Activated naive CD8-positive, alpha-beta T cell treated with anti-CD3 and anti-CD28 coated beads for 36 hours (primary cell): ENCODE measurements around the gene BPIFB2. TPM values are rescaled to one million over a fixed set of nuclear protein-coding genes. Genes with fewer than 3 reads are reported as not detected.

Source experiments
- DNase-seq: peaks from one replicate; pipeline ENCODE4 v3.0.0; 2021
- H3K27ac Mint-ChIP-seq: one replicate; pipeline ENCODE4 v1.8.0; 2022; ENCODE audit warnings: mild to moderate bottlenecking, moderate library complexity, mixed read lengths
- H3K27me3 Mint-ChIP-seq: one replicate; pipeline ENCODE4 v1.8.0; 2022; ENCODE audit warnings: mild to moderate bottlenecking, mixed read lengths
- H3K36me3 Mint-ChIP-seq: one replicate; pipeline ENCODE4 v1.8.0; 2021; ENCODE audit warnings: mild to moderate bottlenecking, mixed read lengths
- H3K4me1 Mint-ChIP-seq: one replicate; pipeline ENCODE4 v1.8.0; 2021; ENCODE audit warnings: mixed read lengths
- H3K4me3 Mint-ChIP-seq: one replicate; pipeline ENCODE4 v1.8.0; 2022; ENCODE audit warnings: mild to moderate bottlenecking, moderate library complexity, mixed read lengths
- H3K9me3 Mint-ChIP-seq: one replicate; pipeline ENCODE4 v1.8.0; 2022; ENCODE audit warnings: mixed read lengths
- total RNA-seq, 2 experiments: library from RNA; stranded (reverse); gene quantifications; one replicate each; pipeline ENCODE4 v1.2.3, GENCODE V29; 2021

The BPIFB2 gene
- total RNA-seq, 2 experiments from 2014 or later: not detected

DNA sequence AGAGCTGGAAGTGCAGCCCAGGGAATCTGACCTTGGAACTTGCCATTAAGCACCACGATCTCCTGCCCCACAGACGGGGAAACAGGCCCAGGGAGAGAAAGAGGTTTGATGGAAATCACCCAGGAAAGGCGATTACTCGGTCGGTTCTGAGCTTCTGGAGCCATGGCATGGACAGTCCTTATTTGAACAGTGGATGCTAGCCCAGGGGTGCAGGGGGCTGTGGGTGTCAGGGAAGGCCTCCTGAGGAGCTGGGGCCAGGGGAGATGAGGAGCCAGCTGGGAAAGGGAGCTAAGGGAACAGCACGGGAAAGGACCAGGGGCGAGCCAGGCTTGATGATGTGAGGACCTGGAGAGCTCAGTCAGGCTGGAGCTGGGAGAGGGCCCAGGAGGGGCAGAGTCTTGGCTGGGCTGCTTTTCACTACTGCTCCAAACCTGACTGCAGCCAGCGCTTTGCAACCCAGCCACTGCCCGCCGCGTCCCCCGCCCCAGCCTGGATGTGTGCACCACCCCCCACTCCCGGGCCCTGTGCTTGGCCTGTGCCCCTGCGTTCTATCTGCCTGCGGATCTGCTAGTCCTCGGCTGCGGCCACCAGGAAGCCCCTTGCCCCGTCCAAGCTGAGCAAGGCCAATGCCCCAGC is 21.1 kb upstream of the BPIFB2 start:
- Mint-ChIP-seq H3K9me3 (no peaks in the 10 kb centered on the region), H3K4me3 (no peak overlapping the region), H3K4me1 (peaks cover 10% of the 10 kb centered on the region), H3K27ac (no peak overlapping the region), H3K36me3 (no peaks in the 10 kb centered on the region), H3K27me3 (no peaks in the 10 kb centered on the region)
- DNase-seq: no peak

- no peak for DNase-seq
- Mint-ChIP-seq H3K27me3 (no peaks in the 10 kb centered on the region), H3K9me3 (no peaks in the 10 kb centered on the region), H3K4me1 (peaks cover 18% of the 10 kb centered on the region), H3K36me3 (no peaks in the 10 kb centered on the region), H3K4me3 (no peak overlapping the region), H3K27ac (no peak overlapping the region)
Measured at GRCh38 chr20:32987044-32987825, 20.3 kb upstream of the BPIFB2 start.

GRCh38 chr20:32988008-32988407 is 19.5 kb upstream of the BPIFB2 start:
- Mint-ChIP-seq H3K4me1 (peaks cover 24% of the 10 kb centered on the region), H3K27ac (no peak overlapping the region), H3K9me3 (no peaks in the 10 kb centered on the region), H3K36me3 (no peaks in the 10 kb centered on the region), H3K27me3 (no peaks in the 10 kb centered on the region), H3K4me3 (no peak overlapping the region)
- no peak for DNase-seq

DNA sequence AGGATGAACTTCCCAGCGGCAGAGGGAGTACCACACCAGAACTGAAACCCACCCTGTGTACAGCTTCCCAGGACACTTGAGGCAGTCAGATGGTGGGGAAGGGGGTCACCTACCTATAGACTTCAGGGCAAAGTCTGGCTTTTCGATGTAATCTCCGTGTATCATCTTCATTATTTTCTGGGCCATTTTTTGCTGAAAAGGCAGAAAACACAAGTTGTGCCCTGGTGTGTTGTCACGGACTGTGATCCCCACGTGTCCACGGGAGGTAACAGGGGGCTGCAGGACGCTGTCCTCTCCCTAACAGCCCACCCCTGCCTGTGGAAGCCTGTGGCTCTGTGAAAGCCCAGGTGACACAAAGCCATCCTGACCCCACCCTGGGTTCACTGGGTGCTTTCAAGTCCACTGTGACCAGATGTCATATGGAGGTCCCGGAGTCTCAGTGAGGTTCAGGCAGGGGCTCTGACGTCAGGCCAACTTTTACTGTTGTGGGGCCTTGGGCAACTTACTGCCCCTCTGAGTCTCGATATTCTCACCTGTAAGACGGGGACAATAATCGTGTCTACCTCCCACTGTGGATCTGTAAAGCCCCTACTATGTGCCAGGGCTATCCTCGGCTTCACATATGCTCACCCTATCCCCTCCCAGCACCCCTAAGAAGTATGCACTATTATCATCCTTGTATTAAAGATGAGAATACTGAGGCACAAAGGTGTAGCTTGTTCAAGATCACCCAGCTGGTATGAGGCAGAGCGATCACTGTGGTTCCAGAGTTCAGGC is 17.8 kb upstream of the BPIFB2 start:
- Mint-ChIP-seq H3K9me3 (peaks cover 3% of the 10 kb centered on the region), H3K27ac (no peak overlapping the region)

DNA sequence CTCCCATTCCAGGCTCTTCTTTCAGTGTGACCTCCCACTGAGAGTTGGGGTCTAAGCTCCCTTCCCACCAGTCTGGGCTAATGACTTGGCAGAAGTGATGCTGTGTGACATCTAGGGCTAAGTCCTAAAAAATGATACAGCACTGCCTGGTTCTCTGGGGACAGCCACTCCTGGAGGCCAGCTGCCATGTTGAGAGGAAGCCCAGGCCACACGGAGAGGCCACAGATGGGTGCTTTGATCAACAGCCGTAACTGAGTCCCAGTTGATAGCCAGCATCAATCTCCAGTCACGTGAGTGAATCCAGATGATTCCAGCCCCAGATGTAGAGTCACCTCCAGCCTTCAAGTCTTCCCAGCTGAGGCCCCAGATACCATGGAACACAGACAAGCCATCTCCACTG is 17.1 kb upstream of the BPIFB2 start:
- H3K4me1 Mint-ChIP-seq: peaks cover 34% of the 10 kb centered on the region
- H3K36me3 Mint-ChIP-seq: peaks cover 3% of the 10 kb centered on the region
- H3K27ac Mint-ChIP-seq: no peak overlapping the region
- H3K4me3 Mint-ChIP-seq: no peak overlapping the region
- H3K27me3 Mint-ChIP-seq: no peaks in the 10 kb centered on the region
- H3K9me3 Mint-ChIP-seq: peaks cover 9% of the 10 kb centered on the region
- no peak for DNase-seq

More for the DNA sequence above, 17.8 kb upstream of the BPIFB2 start:
- H3K4me3 Mint-ChIP-seq: no peak overlapping the region
- DNase-seq: no peak
- no peaks in the 10 kb centered on the region for H3K27me3 Mint-ChIP-seq
- peaks cover 1% of the 10 kb centered on the region for H3K36me3 Mint-ChIP-seq
- peaks cover 34% of the 10 kb centered on the region for H3K4me1 Mint-ChIP-seq

DNA sequence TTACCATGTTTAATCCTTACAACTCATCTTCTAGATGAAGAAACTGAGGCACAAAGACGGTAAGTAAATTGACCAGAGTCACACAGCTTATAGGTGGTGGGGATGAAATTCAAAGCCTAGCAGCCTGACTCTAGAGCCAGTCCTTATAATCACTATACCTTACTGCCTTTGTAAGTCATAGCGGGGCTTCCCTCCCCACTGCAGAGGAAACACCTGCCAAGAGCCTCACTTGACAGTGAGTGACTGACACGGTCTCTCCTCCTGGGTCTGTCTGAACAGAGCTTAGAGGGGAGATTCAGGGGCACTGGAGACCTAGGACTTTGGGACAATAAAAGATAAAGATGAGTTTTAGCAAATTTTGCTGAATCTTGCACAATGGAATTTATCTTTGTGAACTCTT is 16.1 kb upstream of the BPIFB2 start:
- DNase-seq: no peak
- Mint-ChIP-seq H3K27me3 (no peaks in the 10 kb centered on the region), H3K27ac (no peak overlapping the region), H3K9me3 (peaks cover 12% of the 10 kb centered on the region), H3K4me1 (peaks cover 30% of the 10 kb centered on the region), H3K36me3 (peaks cover 3% of the 10 kb centered on the region), H3K4me3 (no peak overlapping the region)

DNA sequence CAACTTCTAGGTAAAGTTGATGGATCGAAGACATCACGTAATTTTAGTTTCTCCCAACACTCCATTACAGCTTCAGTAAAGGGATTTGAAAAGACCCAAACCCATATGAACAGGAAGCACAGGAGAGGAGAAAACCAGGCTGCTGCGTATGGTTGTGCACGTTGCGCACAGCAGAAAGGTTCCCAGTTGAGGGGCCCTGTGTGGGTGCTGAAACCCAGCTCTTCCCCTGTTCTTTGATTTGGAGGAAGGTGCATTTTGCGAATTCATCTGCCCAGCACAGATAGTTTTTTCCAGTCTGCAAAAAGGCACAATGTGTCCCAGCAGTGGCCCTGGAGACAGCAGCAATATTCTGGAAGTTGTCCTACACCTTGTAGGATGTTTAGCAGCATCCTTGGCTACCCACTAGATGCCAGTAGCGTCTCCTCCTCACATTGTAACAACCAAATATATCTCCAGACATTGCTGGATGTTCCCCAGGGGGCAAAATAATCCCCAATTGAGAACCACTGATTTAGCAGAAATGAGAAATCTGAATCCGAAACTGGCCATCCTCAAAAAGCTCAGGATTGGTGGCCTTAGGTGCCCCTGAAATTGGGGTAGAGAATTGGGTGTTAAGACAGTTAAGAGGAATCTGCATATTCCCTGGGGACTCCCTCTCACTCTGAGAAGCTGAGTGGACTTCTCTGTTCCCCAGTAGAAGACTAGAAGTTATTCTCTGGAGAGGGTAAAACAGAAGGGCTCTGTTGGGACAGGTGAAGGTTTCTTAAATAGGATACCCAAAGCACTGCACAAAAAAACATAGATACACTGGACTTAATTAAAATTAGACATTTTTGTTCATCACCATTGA is 15.5 kb upstream of the BPIFB2 start:
- Mint-ChIP-seq H3K4me1 (peaks cover 30% of the 10 kb centered on the region), H3K9me3 (peaks cover 12% of the 10 kb centered on the region), H3K4me3 (no peak overlapping the region), H3K27me3 (no peaks in the 10 kb centered on the region), H3K27ac (no peak overlapping the region), H3K36me3 (peaks cover 3% of the 10 kb centered on the region)
- no peak for DNase-seq

DNA sequence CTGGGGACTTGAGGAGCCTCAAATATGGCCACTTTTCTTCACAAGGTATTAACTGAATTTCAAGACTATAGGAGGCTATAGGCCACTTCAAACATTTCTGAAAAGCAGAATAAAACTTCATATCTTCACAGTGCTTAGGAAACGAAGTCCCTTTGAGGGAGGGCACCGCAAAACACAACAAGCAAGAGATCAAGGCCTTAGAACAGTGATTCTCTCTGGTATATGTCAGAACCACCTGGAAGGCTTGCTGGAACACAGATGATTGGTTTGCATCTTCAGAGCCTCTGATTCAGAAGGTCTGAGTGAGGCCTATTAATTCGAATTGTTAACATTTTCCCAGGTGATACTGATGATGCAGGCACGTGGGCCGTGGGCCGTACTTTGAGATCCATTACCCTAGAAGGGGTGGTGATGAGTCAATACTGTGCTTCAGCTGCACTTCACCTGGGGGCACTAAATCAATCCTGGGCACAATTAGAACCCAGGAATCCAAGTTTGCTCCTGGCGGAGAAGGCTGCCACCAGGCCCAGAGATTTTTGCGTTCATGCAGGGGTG is 13.9 kb upstream of the BPIFB2 start:
- Mint-ChIP-seq H3K27ac (peak overlapping the region; percentile 6), H3K4me1 (peaks cover 35% of the 10 kb centered on the region), H3K4me3 (no peak overlapping the region), H3K27me3 (no peaks in the 10 kb centered on the region), H3K36me3 (peaks cover 3% of the 10 kb centered on the region), H3K9me3 (peaks cover 12% of the 10 kb centered on the region)
- DNase-seq: no peak

DNA sequence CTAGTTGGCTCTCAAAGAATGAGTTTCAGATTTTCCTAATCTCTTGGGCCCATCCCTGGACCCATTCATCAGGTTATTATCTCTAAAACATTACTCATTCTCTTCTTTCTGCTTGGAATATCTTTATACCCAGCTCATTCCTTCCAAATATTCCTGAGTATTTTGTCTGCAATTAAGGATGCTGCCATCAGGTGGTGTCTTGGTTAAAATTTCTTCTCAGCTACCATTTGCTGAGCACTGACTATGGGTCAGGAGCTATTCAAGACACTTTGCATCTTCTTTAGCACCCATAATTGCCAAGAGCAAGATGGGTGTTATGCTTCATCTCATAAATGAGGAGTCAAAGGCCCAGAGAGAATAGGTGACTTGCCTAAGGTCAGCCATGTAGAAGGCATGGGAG is 11.7 kb upstream of the BPIFB2 start:
- Mint-ChIP-seq H3K4me1 (peaks cover 38% of the 10 kb centered on the region), H3K36me3 (peaks cover 3% of the 10 kb centered on the region), H3K27ac (no peak overlapping the region), H3K9me3 (peaks cover 12% of the 10 kb centered on the region), H3K4me3 (no peak overlapping the region), H3K27me3 (no peaks in the 10 kb centered on the region)
- DNase-seq: no peak

GRCh38 chr20:32997431-32997830 is 10.1 kb upstream of the BPIFB2 start:
- DNase-seq: no peak
- Mint-ChIP-seq H3K4me3 (no peak overlapping the region), H3K27ac (no peak overlapping the region), H3K36me3 (peaks cover 3% of the 10 kb centered on the region), H3K9me3 (peaks cover 12% of the 10 kb centered on the region), H3K4me1 (peaks cover 24% of the 10 kb centered on the region), H3K27me3 (no peaks in the 10 kb centered on the region)

DNA sequence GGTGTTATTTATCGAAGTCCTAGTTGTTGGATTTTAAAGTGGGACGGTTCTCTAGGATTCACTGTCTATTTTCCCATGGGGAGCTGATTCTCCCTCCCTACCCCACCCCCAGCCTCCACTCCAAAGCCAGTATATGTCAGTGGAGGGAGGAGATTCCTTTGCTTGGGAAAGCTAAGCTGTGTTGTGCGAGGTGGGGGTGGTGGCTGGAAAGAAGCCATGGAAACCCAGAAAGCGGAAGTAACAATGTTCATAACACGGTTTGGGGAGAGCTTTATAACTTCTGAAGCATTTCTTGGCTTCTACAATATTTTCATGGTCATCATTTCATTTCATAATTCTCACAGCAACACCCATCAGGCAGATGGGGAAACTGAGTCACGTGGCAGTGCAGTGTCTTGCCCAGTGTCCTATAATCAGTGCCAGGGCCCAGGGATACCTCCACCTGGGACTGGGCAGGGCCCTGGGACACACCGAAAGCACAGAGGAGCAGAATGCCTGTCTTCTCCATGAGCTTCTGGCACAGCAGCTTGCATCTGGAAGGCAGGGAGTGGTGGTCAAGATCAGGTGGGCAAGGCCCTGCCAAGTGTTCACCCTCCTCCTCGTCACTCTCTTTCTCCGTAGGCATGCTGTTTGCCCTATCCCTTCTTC is 7.8 kb upstream of the BPIFB2 start:
- H3K36me3 Mint-ChIP-seq: peaks cover 2% of the 10 kb centered on the region
- H3K9me3 Mint-ChIP-seq: peaks cover 8% of the 10 kb centered on the region
- peaks cover 9% of the 10 kb centered on the region for H3K4me1 Mint-ChIP-seq
- no peak overlapping the region for H3K4me3 Mint-ChIP-seq
- H3K27me3 Mint-ChIP-seq: no peaks in the 10 kb centered on the region
- H3K27ac Mint-ChIP-seq: no peak overlapping the region
- DNase-seq: no peak

DNA sequence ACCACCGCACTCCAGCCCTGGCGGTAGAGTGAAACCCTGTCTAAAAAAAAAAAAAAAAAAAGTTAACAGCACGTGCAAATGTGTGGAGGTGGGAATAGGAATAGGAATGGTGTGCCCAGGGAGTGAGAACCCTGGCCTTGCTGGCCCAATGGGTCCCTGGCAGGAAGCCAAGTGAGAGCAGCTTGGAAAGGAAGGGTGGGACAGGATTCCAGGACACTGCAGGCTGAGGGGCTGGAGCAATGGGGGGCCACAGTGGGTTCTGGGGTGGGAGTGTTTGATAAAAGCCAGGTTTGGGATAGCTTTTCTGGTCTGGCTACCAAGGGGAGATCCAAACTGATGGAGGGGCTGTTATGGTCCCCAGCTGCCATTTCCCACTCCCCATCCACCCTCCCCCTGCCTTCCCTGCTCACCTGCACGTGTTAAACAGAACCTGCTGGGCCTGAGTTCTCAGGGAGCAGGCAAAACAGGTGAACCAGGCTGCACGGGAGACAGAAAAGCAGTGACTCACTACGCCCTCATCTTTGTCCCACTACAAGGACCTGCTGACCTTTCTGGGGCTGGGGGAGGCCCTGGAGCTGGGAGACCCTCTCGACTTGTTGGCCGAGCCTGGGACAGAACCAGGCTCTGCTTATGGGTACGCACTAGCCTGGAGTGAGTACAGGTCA is 6.6 kb upstream of the BPIFB2 start:
- no peak for DNase-seq
- peaks cover 3% of the 10 kb centered on the region for H3K9me3 Mint-ChIP-seq

DNA sequence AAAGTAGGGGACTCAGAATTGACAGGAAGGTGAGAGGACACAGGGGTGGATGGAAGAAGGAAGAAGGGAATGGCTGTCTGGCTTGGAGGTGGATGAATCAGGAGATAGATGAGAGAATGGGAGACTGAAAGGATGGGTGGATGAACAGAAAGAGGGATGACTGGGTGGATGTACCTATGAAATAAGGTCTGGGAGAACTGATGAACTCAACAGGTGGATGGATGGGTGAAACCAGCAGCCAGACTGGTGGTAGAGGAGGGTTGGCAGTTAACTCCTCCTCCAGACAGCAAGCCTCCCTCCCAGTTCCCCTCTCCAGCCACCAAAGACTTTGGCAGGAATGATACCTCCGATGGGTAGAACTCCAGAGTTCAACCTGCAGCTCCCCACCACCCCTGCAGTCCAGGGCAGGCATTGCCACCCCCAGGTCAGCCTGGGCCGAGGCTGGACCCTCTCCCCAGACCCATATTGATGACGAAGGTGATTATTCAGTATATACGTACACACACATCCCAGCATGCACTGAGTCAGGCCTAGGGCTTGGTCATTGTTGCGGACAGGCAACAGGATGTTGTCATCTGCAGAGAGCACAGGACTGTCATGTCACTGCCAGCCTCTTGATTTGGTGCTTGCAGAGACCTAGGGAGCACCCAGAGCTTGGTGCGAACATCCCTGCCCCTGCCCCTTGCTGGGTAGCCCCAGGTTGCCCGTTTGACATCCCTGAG is 5.3 kb upstream of the BPIFB2 start:
- Mint-ChIP-seq H3K27me3 (no peaks in the 10 kb centered on the region), H3K36me3 (peaks cover 2% of the 10 kb centered on the region), H3K4me3 (no peak overlapping the region), H3K27ac (no peak overlapping the region), H3K9me3 (peaks cover 3% of the 10 kb centered on the region), H3K4me1 (peaks cover 10% of the 10 kb centered on the region)
- no peak for DNase-seq

More for the DNA sequence above, 6.6 kb upstream of the BPIFB2 start:
- Mint-ChIP-seq H3K27me3 (no peaks in the 10 kb centered on the region), H3K36me3 (peaks cover 2% of the 10 kb centered on the region), H3K4me1 (peaks cover 12% of the 10 kb centered on the region), H3K4me3 (no peak overlapping the region), H3K27ac (no peak overlapping the region)
